ENCODE data around the gene GMDS.
"Not testable (repeated sequence)": the region's sequence is repeated elsewhere in the genome, so short reads cannot be mapped to it uniquely, and the experiment has no call there.

GMDS gene

GRCh38 chr6:1701668-1702353 lies 543.6 kb downstream of the GMDS start:
- no peak overlapping the region for H3K27ac Mint-ChIP-seq
- H3K9me3 Mint-ChIP-seq: no peaks in the 10 kb centered on the region
- no peaks in the 10 kb centered on the region for H3K36me3 Mint-ChIP-seq (ENCODE audit: low read depth)
- no peaks in the 10 kb centered on the region for H3K27me3 Mint-ChIP-seq (ENCODE audit: low read depth)
- no peaks in the 10 kb centered on the region for H3K4me1 Mint-ChIP-seq (ENCODE audit: low read depth)
- no peak overlapping the region for H3K4me3 Mint-ChIP-seq

DNA sequence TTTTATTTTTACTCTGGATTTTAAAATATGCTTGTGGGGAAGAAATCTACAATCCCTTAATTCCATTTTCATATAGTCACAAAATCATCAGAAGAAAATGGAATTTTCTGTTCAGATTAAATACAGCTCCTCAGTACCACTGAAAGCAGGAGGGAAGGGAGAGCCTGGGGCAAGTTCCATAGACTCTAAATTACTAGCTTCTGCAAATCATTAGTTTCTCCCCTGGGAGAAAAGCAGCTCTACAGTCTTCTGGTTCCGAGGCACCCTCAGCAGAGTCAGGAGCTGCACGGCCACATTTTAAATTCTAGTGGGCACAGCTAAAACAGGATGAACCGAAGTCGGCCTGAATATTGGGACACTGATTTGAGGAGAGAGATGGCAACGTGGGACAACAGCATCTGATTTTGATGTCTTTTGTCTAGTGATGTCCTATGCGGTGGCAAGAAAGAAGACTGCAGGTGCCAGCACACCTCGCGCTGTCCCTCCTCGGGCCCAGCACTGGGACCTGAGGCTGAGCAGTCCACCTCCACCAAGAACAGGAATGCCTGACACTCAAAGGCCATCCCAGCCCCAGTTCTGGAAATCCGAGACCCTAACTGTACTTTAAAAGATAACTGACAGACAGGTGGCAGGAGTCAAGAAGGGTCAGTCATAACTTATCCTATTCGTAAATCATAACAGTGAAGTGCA lies 545.0 kb downstream of the GMDS start:
- Mint-ChIP-seq H3K27ac (no peak overlapping the region), H3K27me3 (ENCODE audit: low read depth) (no peaks in the 10 kb centered on the region), H3K4me1 (ENCODE audit: low read depth) (no peaks in the 10 kb centered on the region), H3K9me3 (no peaks in the 10 kb centered on the region), H3K4me3 (no peak overlapping the region), H3K36me3 (ENCODE audit: low read depth) (no peaks in the 10 kb centered on the region)

DNA sequence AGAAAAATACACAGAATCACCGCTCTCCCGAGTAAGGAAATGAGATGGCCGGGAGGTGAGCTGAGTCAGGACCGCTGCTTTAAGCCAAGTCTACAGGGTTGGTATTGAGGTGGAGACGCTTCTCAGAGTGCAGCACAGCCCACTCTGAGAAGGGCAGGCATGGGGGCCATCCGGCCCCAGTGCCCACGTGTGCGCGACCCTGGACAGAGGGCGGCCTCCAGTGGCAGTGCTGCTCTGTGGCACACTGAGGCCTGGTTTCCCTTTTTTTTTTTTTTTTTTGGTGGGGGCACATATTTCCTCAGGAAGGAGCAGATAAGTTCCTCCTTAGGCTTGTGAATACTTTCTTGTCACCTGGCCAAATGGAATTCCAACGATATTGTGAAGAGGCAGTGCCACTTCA lies 546.9 kb downstream of the GMDS start:
- no peak overlapping the region for H3K27ac Mint-ChIP-seq
- H3K4me1 Mint-ChIP-seq (ENCODE audit: low read depth): no peaks in the 10 kb centered on the region
- H3K9me3 Mint-ChIP-seq: no peaks in the 10 kb centered on the region
- H3K4me3 Mint-ChIP-seq: no peak overlapping the region
- H3K27me3 Mint-ChIP-seq (ENCODE audit: low read depth): no peaks in the 10 kb centered on the region
- H3K36me3 Mint-ChIP-seq (ENCODE audit: low read depth): no peaks in the 10 kb centered on the region

DNA sequence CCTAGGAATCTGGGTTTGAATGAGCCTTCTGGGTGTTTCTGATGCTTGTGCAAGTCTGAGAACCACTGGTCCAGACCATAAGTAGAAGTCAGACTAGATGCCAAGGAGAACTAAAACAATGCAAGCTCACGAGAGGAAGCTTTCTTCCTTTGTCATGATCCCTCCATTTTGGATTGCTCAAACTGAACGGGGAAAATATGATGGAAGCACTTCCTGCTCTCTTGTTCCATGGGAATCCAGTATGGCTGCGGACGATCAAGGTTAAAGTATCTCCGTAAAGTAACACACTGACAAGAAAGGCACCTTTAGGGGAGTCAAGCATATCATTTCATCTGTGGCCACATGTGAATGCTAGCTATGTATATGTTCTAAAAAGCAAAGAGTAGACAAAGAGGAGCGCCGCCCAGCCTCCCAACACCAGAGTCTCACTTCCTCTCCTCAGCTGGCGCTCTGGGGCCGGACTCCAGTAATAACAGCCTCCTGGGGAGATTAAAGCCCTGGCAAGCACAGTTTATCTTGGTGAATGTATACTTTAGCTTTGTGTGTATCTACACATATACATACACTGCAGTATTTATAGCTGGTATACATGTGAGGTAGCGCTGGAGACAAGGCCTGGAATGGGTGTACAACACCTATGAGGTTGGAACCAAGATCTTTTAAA lies 547.6 kb downstream of the GMDS start:
- Mint-ChIP-seq H3K9me3 (no peaks in the 10 kb centered on the region), H3K27ac (no peak overlapping the region), H3K27me3 (ENCODE audit: low read depth) (no peaks in the 10 kb centered on the region), H3K4me1 (ENCODE audit: low read depth) (no peaks in the 10 kb centered on the region), H3K4me3 (no peak overlapping the region), H3K36me3 (ENCODE audit: low read depth) (no peaks in the 10 kb centered on the region)

DNA sequence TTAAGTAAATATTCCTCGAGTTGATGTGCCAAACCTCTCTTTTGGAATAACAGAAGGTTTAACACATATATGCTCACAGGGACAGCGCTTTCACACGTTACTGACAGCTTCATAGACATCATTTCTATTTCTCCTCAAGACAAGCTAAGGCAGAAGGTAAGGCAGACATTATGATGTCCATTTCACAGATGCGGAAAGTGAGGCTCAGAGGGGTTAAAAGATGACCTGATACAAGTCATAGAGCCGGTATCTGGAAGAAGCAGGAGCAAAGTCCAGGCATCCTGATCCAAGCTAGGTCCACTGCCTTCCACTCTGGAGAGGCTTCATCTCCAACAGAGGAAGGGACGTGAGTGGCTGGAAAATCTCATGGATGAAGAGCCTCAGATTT lies 548.9 kb downstream of the GMDS start:
- Mint-ChIP-seq H3K27ac (no peak overlapping the region), H3K4me1 (ENCODE audit: low read depth) (no peaks in the 10 kb centered on the region), H3K9me3 (no peaks in the 10 kb centered on the region), H3K27me3 (ENCODE audit: low read depth) (no peaks in the 10 kb centered on the region), H3K4me3 (no peak overlapping the region), H3K36me3 (ENCODE audit: low read depth) (no peaks in the 10 kb centered on the region)

- H3K4me3 Mint-ChIP-seq: no peak overlapping the region
- no peaks in the 10 kb centered on the region for H3K9me3 Mint-ChIP-seq
- no peaks in the 10 kb centered on the region for H3K4me1 Mint-ChIP-seq (ENCODE audit: low read depth)
- H3K36me3 Mint-ChIP-seq (ENCODE audit: low read depth): no peaks in the 10 kb centered on the region
- no peak overlapping the region for H3K27ac Mint-ChIP-seq
- no peaks in the 10 kb centered on the region for H3K27me3 Mint-ChIP-seq (ENCODE audit: low read depth)
Observed at GRCh38 chr6:1695546-1696462, 549.6 kb downstream of the GMDS start.

GRCh38 chr6:1691828-1692227 lies 553.6 kb downstream of the GMDS start:
- H3K36me3 Mint-ChIP-seq (ENCODE audit: low read depth); H3K4me3 Mint-ChIP-seq; H3K4me1 Mint-ChIP-seq (ENCODE audit: low read depth); H3K27ac Mint-ChIP-seq; H3K9me3 Mint-ChIP-seq; H3K27me3 Mint-ChIP-seq (ENCODE audit: low read depth): not testable (repeated sequence)

DNA sequence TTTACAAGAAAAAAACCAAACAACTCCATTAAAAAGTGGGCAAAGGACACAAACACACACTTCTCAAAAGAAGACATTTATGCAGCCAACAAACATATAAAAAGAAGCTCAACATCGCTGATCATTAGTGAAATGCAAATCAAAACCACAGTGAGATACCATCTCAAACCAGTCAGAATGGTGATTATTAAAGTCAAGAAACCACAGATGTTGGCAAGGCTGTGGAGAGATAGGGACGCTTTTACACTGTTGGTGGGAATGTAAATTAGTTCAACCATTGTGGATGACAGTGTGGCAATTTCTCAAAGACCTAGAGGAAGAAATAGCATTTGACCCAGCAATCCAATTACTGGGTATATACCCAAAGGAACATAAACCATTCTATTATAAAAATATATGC lies 554.7 kb downstream of the GMDS start:
- not testable (repeated sequence) for H3K4me3 Mint-ChIP-seq; H3K4me1 Mint-ChIP-seq (ENCODE audit: low read depth); H3K27me3 Mint-ChIP-seq (ENCODE audit: low read depth); H3K27ac Mint-ChIP-seq; H3K36me3 Mint-ChIP-seq (ENCODE audit: low read depth); H3K9me3 Mint-ChIP-seq

- H3K36me3 Mint-ChIP-seq (ENCODE audit: low read depth): no peaks in the 10 kb centered on the region
- no peak overlapping the region for H3K4me3 Mint-ChIP-seq
- H3K27ac Mint-ChIP-seq: no peak overlapping the region
- H3K9me3 Mint-ChIP-seq: no peaks in the 10 kb centered on the region
- no peaks in the 10 kb centered on the region for H3K27me3 Mint-ChIP-seq (ENCODE audit: low read depth)
- no peaks in the 10 kb centered on the region for H3K4me1 Mint-ChIP-seq (ENCODE audit: low read depth)
Observed at GRCh38 chr6:1689141-1689540, 556.3 kb downstream of the GMDS start.

GRCh38 chr6:1688396-1688795 lies 557.0 kb downstream of the GMDS start:
- H3K9me3 Mint-ChIP-seq: no peaks in the 10 kb centered on the region
- H3K27ac Mint-ChIP-seq: no peak overlapping the region
- no peaks in the 10 kb centered on the region for H3K4me1 Mint-ChIP-seq (ENCODE audit: low read depth)
- H3K4me3 Mint-ChIP-seq: no peak overlapping the region
- no peaks in the 10 kb centered on the region for H3K36me3 Mint-ChIP-seq (ENCODE audit: low read depth)
- no peaks in the 10 kb centered on the region for H3K27me3 Mint-ChIP-seq (ENCODE audit: low read depth)

GRCh38 chr6:1687402-1687801 lies 558.0 kb downstream of the GMDS start:
- Mint-ChIP-seq H3K4me3 (no peak overlapping the region), H3K27ac (no peak overlapping the region), H3K4me1 (ENCODE audit: low read depth) (no peaks in the 10 kb centered on the region), H3K27me3 (ENCODE audit: low read depth) (no peaks in the 10 kb centered on the region), H3K36me3 (ENCODE audit: low read depth) (no peaks in the 10 kb centered on the region), H3K9me3 (no peaks in the 10 kb centered on the region)

DNA sequence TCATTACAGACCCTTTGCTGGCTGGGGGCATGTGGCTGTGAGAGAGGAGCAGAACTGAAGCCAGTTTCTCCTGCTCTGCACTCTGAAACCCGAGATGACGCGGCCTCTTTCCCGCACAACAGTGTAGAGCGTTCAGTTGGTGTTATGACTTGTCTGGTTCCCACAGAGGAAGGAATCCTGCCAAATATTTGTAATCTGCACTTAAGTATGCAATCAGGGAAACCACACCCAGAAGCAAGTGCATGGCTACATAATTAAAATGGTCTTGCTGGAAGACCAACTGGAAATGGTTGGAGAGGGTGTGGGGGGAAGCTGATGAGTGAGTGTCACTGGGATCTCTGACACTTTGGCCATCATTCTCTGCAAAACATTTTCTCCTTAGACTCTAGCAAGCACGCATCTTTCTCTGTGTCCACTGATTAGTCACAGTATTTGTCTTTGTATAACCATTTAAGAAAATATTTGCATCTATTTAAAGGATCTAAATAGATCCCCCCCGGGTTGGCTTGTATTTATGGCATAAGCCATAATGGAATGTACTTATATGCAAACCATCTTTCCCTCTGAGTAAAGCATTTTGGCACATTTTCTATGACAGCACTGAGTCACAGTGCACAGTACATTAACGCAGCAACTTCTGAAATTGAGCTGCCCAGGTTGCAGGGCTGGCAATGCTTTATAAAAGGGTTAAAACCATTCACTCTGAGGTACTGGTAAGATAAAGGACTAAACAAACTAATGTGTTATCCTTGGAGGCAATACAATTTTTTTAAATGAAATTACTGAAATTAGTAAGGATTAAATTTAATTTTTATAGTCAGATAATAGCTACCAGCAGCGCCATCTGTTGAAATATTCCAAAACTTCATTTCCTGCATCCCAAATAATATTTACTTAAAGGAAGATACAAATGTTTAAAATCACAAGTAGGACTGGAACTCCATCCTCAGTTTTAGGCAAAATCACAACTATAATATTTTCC lies 559.0 kb downstream of the GMDS start:
- H3K9me3 Mint-ChIP-seq: no peaks in the 10 kb centered on the region
- H3K27ac Mint-ChIP-seq: no peak overlapping the region
- H3K4me3 Mint-ChIP-seq: no peak overlapping the region
- H3K36me3 Mint-ChIP-seq (ENCODE audit: low read depth): no peaks in the 10 kb centered on the region
- H3K27me3 Mint-ChIP-seq (ENCODE audit: low read depth): no peaks in the 10 kb centered on the region
- no peaks in the 10 kb centered on the region for H3K4me1 Mint-ChIP-seq (ENCODE audit: low read depth)

DNA sequence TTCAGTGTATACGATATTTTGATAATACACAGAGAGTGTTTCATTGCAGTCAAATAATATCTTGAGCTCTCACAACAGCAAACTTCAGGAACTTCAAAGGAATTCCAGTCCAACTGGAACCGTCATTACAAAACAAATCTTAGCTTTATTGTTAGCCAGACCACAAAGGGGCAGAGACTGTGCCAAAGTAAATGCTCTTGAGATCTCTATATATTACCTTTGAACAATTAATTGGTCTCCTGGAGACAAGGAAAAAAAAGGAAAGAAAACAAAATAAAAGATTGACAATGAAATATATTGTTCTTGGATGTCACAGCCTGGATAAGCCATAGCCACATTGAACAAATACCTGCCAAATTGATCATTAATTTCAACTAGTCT lies 565.7 kb downstream of the GMDS start:
- H3K9me3 Mint-ChIP-seq: no peaks in the 10 kb centered on the region
- H3K4me3 Mint-ChIP-seq: no peak overlapping the region
- no peak overlapping the region for H3K27ac Mint-ChIP-seq
- no peaks in the 10 kb centered on the region for H3K27me3 Mint-ChIP-seq (ENCODE audit: low read depth)
- no peaks in the 10 kb centered on the region for H3K36me3 Mint-ChIP-seq (ENCODE audit: low read depth)
- H3K4me1 Mint-ChIP-seq (ENCODE audit: low read depth): no peaks in the 10 kb centered on the region
